ENCODE data around the gene TMTC4.

DNA sequence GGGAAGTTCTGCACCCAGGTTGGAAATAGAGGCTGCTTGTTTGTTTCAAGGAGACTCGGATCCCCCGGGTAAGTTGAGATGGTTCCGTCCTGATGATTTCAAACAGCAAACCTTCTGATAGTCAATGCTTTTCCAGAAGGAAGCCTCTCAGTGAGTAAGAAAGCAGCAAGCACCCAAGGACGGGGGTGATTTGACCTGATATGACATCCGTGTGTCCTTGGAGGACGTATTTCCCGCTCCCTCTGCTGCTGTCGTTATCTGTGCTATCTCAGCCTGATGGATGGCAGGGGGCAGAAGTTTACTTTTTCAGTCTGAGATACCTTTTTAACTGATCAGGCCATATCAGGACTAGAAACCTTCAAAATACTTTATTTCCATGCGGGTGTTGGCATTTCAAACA, 80.3 kb downstream of the TMTC4 start:
- no peak for TF ChIP-seq EZH2 (IDR thresholded peaks at IDR 0.05; ENCODE audit: borderline replicate concordance)
- TF ChIP-seq CTCF (IDR thresholded peaks at IDR 0.05; ENCODE audit: poor library complexity): no peak
- no peak for TF ChIP-seq EZH2phosphoT487 (IDR thresholded peaks at IDR 0.05; ENCODE audit: low read depth, severe bottlenecking, unreplicated experiment)

All from hepatocyte (in vitro differentiated cells).